ENCODE results near the gene NIN. TPM values are rescaled to one million over a fixed set of nuclear protein-coding genes. Genes with fewer than 3 reads are reported as not detected.
A peak's percentile ranks its signal among the peaks of the same experiment; 100 is the strongest.

The NIN gene
- total and polyA plus RNA-seq, 2 of the 4 experiments (the other 2 are of a cell fraction): 15.2 to 98.4 TPM

DNA sequence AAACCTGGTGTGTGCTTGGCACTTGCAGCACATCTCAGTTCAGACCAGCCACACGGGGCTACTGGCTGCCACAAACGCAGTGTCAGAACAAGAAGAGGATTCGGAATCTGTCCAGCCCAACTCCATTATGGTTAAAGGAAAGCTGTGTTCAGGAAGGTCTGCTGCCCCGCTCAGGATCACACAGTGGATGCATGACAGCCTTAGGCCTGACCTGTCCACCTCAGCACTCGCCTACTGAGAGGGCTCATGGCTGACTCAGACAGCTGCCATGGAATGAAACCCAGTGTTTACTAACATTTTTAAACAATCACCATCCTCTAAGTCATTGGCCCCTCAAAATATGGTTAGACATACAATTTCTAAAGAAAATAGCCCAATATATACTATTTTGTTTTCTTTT, 5.6 kb upstream of the NIN start:
- 0% methylated on average over 1 of the region's 5 CpGs; no CpG with 5 or more reads in 1 of the 2 experiments for WGBS, 2 experiments (ENCODE audit: extremely low coverage in 2 of 2, insufficient read length in 1 of 2)
- Histone ChIP-seq H3K79me1 (ENCODE audit: low read depth in 1 of 2, low read length in 2 of 2) (peaks cover 0 to 1% of the 10 kb centered on the region in 2 experiments; a peak in 1 of 4 replicates), H3K9me1 (ENCODE audit: insufficient read depth, low read length) (peaks cover 18% of the 10 kb centered on the region), H2AK5ac (ENCODE audit: low read depth, low read length) (peak overlapping the region; percentile 91), H4K8ac (ENCODE audit: low read depth in 2 of 2, low read length in 2 of 2) (peak overlapping the region in 1 of 2 experiments; percentile 64; a peak in 2 of 4 replicates), H3K9ac (ENCODE audit: low read depth, low read length) (no peak overlapping the region), H3K36me3 (ENCODE audit: control insufficient read depth, insufficient read depth, low read length) (no peaks in the 10 kb centered on the region), H3K4me2 (ENCODE audit: low read depth, low read length) (peak overlapping the region; percentile 53), H4K91ac (ENCODE audit: insufficient read depth, low read depth, low read length) (peak overlapping the region; percentile 84), H3K27ac (ENCODE audit: insufficient read depth, low read length) (peak overlapping the region; percentile 24), H2BK5ac (ENCODE audit: low read depth, low read length, poor library complexity, severe bottlenecking) (peak overlapping the region; percentile 46), H3K56ac (ENCODE audit: extremely low read depth, insufficient read depth, low read length) (no peak overlapping the region; the same call in 1 of the 2 replicates), H3K18ac (ENCODE audit: low read depth, low read length) (peak overlapping the region; percentile 20; the same call in 1 of the 2 replicates), H3K23ac (ENCODE audit: low read depth, low read length) (no peak overlapping the region), H2BK120ac (ENCODE audit: low read depth, low read length) (peak overlapping the region; percentile 84), H4K5ac (ENCODE audit: low read depth, low read length) (no peak overlapping the region), H2BK20ac (ENCODE audit: low read depth, low read length) (peak overlapping the region; percentile 82; the same call in 1 of the 2 replicates), H2AK9ac (replicated peaks; ENCODE audit: low read depth, low read length, poor library complexity) (peak overlapping the region; percentile 83), H3K4ac (ENCODE audit: low read depth, low read length) (peak overlapping the region; percentile 76), H2BK15ac (ENCODE audit: low read depth, low read length) (peak overlapping the region; percentile 88; the same call in 1 of the 3 replicates), H4K20me1 (ENCODE audit: insufficient read depth, low read length) (no peaks in the 10 kb centered on the region), H2AFZ (replicated peaks; ENCODE audit: low read length, poor library complexity) (peak overlapping the region; percentile 34), H3K27me3 (ENCODE audit: control insufficient read depth, insufficient read depth, low read length) (no peaks in the 10 kb centered on the region), H3K4me3 (ENCODE audit: insufficient read depth, low read depth, low read length) (no peak overlapping the region), H3K4me1 (ENCODE audit: control insufficient read depth, insufficient read depth, low read length) (peaks cover 14% of the 10 kb centered on the region), H3K9me3 (ENCODE audit: control insufficient read depth, insufficient read depth, low read length) (no peaks in the 10 kb centered on the region), H3K14ac (replicated peaks; ENCODE audit: low read depth, low read length) (0 out of 2 replicates have a peak overlapping the region, but pooled peaks have one; percentile 57)
- no TSS peak for BruUV-seq (replicated peaks)
- in situ Hi-C loops (cut with MboI; ENCODE audit: low sequenced_read_pairs) (no loop called here), dilution Hi-C loops (cut with HindIII; ENCODE audit: low sequenced_read_pairs, unreplicated experiment) (no loop called here), intact Hi-C loops (cut with micrococcal nuclease) (no loop called here)
- DNase-seq: peak; percentile 68
- ATAC-seq (ENCODE audit: low read depth): peak; percentile 93
- TF ChIP-seq FOS (IDR thresholded peaks at IDR 0.05; ENCODE audit: low read depth, low read length): peak; percentile 49; the same call in 1 of the 2 replicates
- 0 out of 2 replicates have a peak, but pooled peaks have one; percentile 46 for TF ChIP-seq MXI1 (IDR thresholded peaks at IDR 0.05; ENCODE audit: borderline replicate concordance, low read depth, low read length)
- no peak for TF ChIP-seq RFX5 (IDR thresholded peaks at IDR 0.05; ENCODE audit: low read depth, low read length)
- TF ChIP-seq BHLHE40 (IDR thresholded peaks at IDR 0.05; ENCODE audit: low read depth, low read length): peak; percentile 75
- ChIA-PET CTCF (interaction anchor here (0.9 kb wide), 1 partner anchor 24 kb away, joined by 4 read pairs; no protein-coding TSS in a partner anchor), POLR2A (ENCODE audit: unreplicated experiment) (no interaction called here)
